HEK293 (cell line): Measurements from ENCODE around the gene HNRNPH2.

ENCODE experiments used
- CTCF ChIA-PET: fragments of 350-600 bp; formaldehyde crosslinking; extraction: SDS; loops from one replicate; lab custom pipeline; 2021; ENCODE audit warnings: antibody characterized with exemption; lab: Yijun Ruan, JAX
- POLR2A ChIA-PET: fragments of 300-600 bp; formaldehyde crosslinking; extraction: SDS; loops from one replicate; lab custom pipeline; 2020; ENCODE audit warnings: antibody characterized with exemption, inconsistent platforms; lab: Yijun Ruan, JAX
- H3K27ac ChIP-seq: fragments of 200-500 bp; sonication (Bioruptor generic); 2 replicates; pipeline ENCODE4 v1.5.1; 2014; ENCODE audit warnings: low read depth, low read length, control low read depth, inconsistent platforms; ENCODE audit errors: extremely low read depth
- H3K36me3 ChIP-seq, 2 experiments: fragments of 200-500 bp in 1 of 2; sonication (Bioruptor generic) in 1 of 2; 1 replicate in 1 of 2; 2 replicates in 1 of 2; pipeline ENCODE4 v1.5.1; 2014 to 2017; ENCODE audit warnings: inconsistent platforms in 2 of 2, low read length in 2 of 2; ENCODE audit not compliant: control insufficient read depth in 2 of 2, insufficient read depth in 1 of 2
- H3K4me1 ChIP-seq: fragments of 200-500 bp; sonication (Bioruptor generic); 2 replicates; pipeline ENCODE4 v1.5.1; 2014; ENCODE audit warnings: mild to moderate bottlenecking, low read length, inconsistent platforms; ENCODE audit not compliant: control insufficient read depth, insufficient read depth
- H3K4me3 ChIP-seq: 2 replicates; pipeline ENCODE4 v1.5.1; 2011; ENCODE audit warnings: low read depth, mild to moderate bottlenecking, control low read depth, low read length, moderate library complexity
- H3K9me3 ChIP-seq: fragments of 200-500 bp; sonication (Bioruptor generic); 2 replicates; pipeline ENCODE4 v1.5.1; 2014; ENCODE audit warnings: low read depth, low read length, inconsistent platforms; ENCODE audit not compliant: control insufficient read depth, insufficient read depth
- HOXC10 ChIP-seq: sonication (generic); formaldehyde crosslinking; IDR thresholded peaks from 2 replicates; pipeline ENCODE4 v1.8.1; 2023; ENCODE audit warnings: mild to moderate bottlenecking, missing genetic modification reagents
- HOXD13 ChIP-seq: sonication (generic); formaldehyde crosslinking; IDR thresholded peaks from 2 replicates; pipeline ENCODE4 v1.8.0; 2022; ENCODE audit warnings: missing genetic modification reagents, borderline replicate concordance
- MEIS1 ChIP-seq: sonication (generic); formaldehyde crosslinking; IDR thresholded peaks from 2 replicates; pipeline ENCODE4 v1.8.1; 2022; ENCODE audit warnings: missing genetic modification reagents, mild to moderate bottlenecking, borderline replicate concordance
- OVOL3 ChIP-seq: fragments of 450-650 bp; formaldehyde crosslinking; IDR thresholded peaks from 2 replicates; pipeline ENCODE4 v1.5.1; 2016; ENCODE audit warnings: missing biosample characterization, missing genetic modification characterization
- REST ChIP-seq: fragments of 450-650 bp; formaldehyde crosslinking; IDR thresholded peaks from 2 replicates; pipeline ENCODE4 v1.5.1; 2016; ENCODE audit warnings: missing biosample characterization, missing genetic modification characterization
- ZBTB11 ChIP-seq: fragments of 450-650 bp; formaldehyde crosslinking; conservative IDR thresholded peaks from 2 replicates; pipeline ENCODE4 v1.5.1; 2016; ENCODE audit warnings: low read depth, missing biosample characterization, missing genetic modification characterization
- ZNF174 ChIP-seq: fragments of 450-650 bp; formaldehyde crosslinking; IDR thresholded peaks from 2 replicates; pipeline ENCODE4 v1.5.0; 2017; ENCODE audit warnings: missing biosample characterization, mild to moderate bottlenecking, missing genetic modification characterization
- ZNF175 ChIP-seq: fragments of 450-650 bp; formaldehyde crosslinking; IDR thresholded peaks from 2 replicates; pipeline ENCODE4 v1.5.1; 2016; ENCODE audit warnings: missing biosample characterization, missing genetic modification characterization
- ZNF324 ChIP-seq: fragments of 450-650 bp; formaldehyde crosslinking; IDR thresholded peaks from 2 replicates; pipeline ENCODE4 v1.5.1; 2016; ENCODE audit warnings: missing biosample characterization, missing genetic modification characterization
- ZNF350 ChIP-seq: fragments of 450-650 bp; formaldehyde crosslinking; IDR thresholded peaks from 2 replicates; pipeline ENCODE4 v1.5.0; 2017; ENCODE audit warnings: missing biosample characterization, mild to moderate bottlenecking, missing genetic modification characterization
- ZNF362 ChIP-seq: fragments of 450-650 bp; formaldehyde crosslinking; IDR thresholded peaks from 2 replicates; pipeline ENCODE4 v1.5.1; 2016; ENCODE audit warnings: missing biosample characterization, missing genetic modification characterization
- ZNF394 ChIP-seq: fragments of 450-650 bp; formaldehyde crosslinking; IDR thresholded peaks from 2 replicates; pipeline ENCODE4 v1.5.1; 2016; ENCODE audit warnings: missing biosample characterization, missing genetic modification characterization, mild to moderate bottlenecking, moderate library complexity, borderline replicate concordance
- ZNF544 ChIP-seq: fragments of 450-650 bp; formaldehyde crosslinking; IDR thresholded peaks from 2 replicates; pipeline ENCODE4 v1.5.0; 2017; ENCODE audit warnings: missing biosample characterization, missing genetic modification characterization
- ZNF571 ChIP-seq: fragments of 450-650 bp; formaldehyde crosslinking; IDR thresholded peaks from 2 replicates; pipeline ENCODE4 v1.5.0; 2017; ENCODE audit warnings: missing biosample characterization, missing genetic modification characterization
- ZNF629 ChIP-seq: fragments of 450-650 bp; formaldehyde crosslinking; IDR thresholded peaks from 2 replicates; pipeline ENCODE4 v1.5.1; 2017; ENCODE audit warnings: missing biosample characterization, missing genetic modification characterization
- ZNF660 ChIP-seq: fragments of 450-650 bp; IDR thresholded peaks from 2 replicates; pipeline ENCODE4 v1.5.1; 2018; ENCODE audit warnings: missing biosample characterization, mild to moderate bottlenecking, missing genetic modification characterization
- ZNF747 ChIP-seq: fragments of 450-650 bp; formaldehyde crosslinking; IDR thresholded peaks from 2 replicates; pipeline ENCODE4 v1.5.1; 2016; ENCODE audit warnings: missing biosample characterization, missing genetic modification characterization
- ZNF776 ChIP-seq: fragments of 450-650 bp; formaldehyde crosslinking; IDR thresholded peaks from 2 replicates; pipeline ENCODE4 v1.5.0; 2017; ENCODE audit warnings: missing biosample characterization, missing genetic modification characterization, borderline replicate concordance
- TF ChIP-seq, protein P1 (sequence below): fragments of 450-650 bp; formaldehyde crosslinking; optimal IDR thresholded peaks from 2 replicates; pipeline ENCODE3; 2016; ENCODE audit warnings: missing biosample characterization, mild to moderate bottlenecking, missing genetic modification characterization
- TF ChIP-seq, protein P2 (sequence below): fragments of 450-650 bp; formaldehyde crosslinking; IDR thresholded peaks from 2 replicates; pipeline ENCODE4 v1.5.1; 2016; ENCODE audit warnings: missing biosample characterization, missing genetic modification characterization
- TF ChIP-seq, protein P3 (sequence below): fragments of 450-650 bp; formaldehyde crosslinking; IDR thresholded peaks from 2 replicates; pipeline ENCODE4 v1.5.1; 2016; ENCODE audit warnings: missing biosample characterization, missing genetic modification characterization

HNRNPH2 gene

DNA sequence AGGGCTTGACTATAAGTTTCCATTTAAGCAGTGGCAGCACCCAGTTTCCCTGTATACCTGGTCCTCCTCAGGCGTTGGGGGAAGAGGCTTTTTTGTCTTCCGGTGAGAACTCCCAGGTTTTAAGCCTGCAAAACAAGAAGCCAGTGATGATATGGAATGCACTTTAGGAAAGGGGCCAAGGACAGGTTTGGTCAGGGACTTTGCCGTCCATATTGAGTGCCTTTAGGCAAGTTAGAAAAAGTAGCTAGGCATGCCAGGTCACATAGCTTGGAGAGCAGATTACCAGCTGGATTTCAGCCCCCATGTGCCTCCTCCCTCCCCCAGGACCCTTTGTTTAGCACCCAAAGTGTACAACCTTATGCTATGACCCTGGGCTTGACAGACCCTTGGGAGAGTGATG lies 45.9 kb upstream of the HNRNPH2 start:
- H3K4me3 ChIP-seq = no peak overlapping the region
- H3K36me3 ChIP-seq = no peaks in the 10 kb centered on the region
- TF ChIP-seq ZNF747 (tag by site-specific recombination) = no peak
- TF ChIP-seq MEIS1 (CRISPR knock-in tag) = no peak
- TF ChIP-seq ZNF629 = no peak
- TF ChIP-seq HOXC10 (CRISPR knock-in tag) = no peak
- TF ChIP-seq, protein P1, sequence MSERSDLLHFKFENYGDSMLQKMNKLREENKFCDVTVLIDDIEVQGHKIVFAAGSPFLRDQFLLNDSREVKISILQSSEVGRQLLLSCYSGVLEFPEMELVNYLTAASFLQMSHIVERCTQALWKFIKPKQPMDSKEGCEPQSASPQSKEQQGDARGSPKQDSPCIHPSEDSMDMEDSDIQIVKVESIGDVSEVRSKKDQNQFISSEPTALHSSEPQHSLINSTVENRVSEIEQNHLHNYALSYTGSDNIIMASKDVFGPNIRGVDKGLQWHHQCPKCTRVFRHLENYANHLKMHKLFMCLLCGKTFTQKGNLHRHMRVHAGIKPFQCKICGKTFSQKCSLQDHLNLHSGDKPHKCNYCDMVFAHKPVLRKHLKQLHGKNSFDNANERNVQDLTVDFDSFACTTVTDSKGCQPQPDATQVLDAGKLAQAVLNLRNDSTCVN (tag by site-specific recombination) = no peak
- TF ChIP-seq HOXD13 = no peak
- TF ChIP-seq, protein P2, sequence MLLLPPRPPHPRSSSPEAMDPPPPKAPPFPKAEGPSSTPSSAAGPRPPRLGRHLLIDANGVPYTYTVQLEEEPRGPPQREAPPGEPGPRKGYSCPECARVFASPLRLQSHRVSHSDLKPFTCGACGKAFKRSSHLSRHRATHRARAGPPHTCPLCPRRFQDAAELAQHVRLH (tag by site-specific recombination) = no peak
- TF ChIP-seq ZNF175 = no peak
- no peak for TF ChIP-seq ZNF324 (tag by site-specific recombination)
- TF ChIP-seq ZBTB11 (tag by site-specific recombination) = no peak
- TF ChIP-seq ZNF350 (tag by site-specific recombination) = no peak
- no peak for TF ChIP-seq ZNF571 (tag by site-specific recombination)
- no peak for TF ChIP-seq REST (tag by site-specific recombination)
- no peak for TF ChIP-seq ZNF174 (tag by site-specific recombination)
- TF ChIP-seq ZNF394 (tag by site-specific recombination) = no peak
- CTCF ChIA-PET = interaction anchor here (0.9 to 1.0 kb wide), 3 partner anchors 12 to 29 kb away, joined by 3 to 5 read pairs (median 4); partner anchors contain the start of gene RPL36A
- no peaks in the 10 kb centered on the region for H3K9me3 ChIP-seq
- peaks cover 2% of the 10 kb centered on the region; the same call in 1 of the 2 replicates for H3K4me1 ChIP-seq
- POLR2A ChIA-PET = interaction anchor here (1.5 kb wide), 1 partner anchor 29 kb away, joined by 7 read pairs; the partner anchor contains the start of gene RPL36A
- H3K27ac ChIP-seq = no peak overlapping the region

DNA sequence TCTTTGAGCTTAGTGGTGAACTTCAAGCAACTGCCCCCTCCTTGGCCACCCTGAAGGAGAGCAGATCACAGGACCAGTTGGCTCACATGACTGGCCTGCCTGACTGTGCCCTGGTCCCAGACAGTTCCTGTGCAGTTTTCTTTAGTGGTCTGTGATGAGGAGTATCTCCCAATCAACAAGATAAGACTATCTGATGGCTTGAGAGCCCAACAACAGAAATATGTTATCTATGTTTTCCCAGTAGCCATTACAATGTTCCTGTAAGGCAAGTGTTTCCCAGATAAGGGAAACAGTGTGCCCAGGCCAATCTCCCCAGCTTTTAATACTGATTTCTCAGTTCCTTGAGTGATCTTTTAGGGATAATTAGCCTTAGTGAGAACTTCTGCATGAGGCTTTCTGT lies 45.3 kb upstream of the HNRNPH2 start:
- no peaks in the 10 kb centered on the region for H3K9me3 ChIP-seq
- peaks cover 2% of the 10 kb centered on the region; the same call in 1 of the 2 replicates for H3K4me1 ChIP-seq
- H3K36me3 ChIP-seq = no peaks in the 10 kb centered on the region
- TF ChIP-seq ZNF544 (tag by site-specific recombination) (no peak), ZNF660 (tag by site-specific recombination) (no peak), OVOL3 (tag by site-specific recombination) (no peak), ZNF776 (no peak), ZNF362 (tag by site-specific recombination) (no peak)
- TF ChIP-seq, protein P3, sequence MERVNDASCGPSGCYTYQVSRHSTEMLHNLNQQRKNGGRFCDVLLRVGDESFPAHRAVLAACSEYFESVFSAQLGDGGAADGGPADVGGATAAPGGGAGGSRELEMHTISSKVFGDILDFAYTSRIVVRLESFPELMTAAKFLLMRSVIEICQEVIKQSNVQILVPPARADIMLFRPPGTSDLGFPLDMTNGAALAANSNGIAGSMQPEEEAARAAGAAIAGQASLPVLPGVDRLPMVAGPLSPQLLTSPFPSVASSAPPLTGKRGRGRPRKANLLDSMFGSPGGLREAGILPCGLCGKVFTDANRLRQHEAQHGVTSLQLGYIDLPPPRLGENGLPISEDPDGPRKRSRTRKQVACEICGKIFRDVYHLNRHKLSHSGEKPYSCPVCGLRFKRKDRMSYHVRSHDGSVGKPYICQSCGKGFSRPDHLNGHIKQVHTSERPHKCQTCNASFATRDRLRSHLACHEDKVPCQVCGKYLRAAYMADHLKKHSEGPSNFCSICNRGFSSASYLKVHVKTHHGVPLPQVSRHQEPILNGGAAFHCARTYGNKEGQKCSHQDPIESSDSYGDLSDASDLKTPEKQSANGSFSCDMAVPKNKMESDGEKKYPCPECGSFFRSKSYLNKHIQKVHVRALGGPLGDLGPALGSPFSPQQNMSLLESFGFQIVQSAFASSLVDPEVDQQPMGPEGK (tag by site-specific recombination) = no peak
- ChIA-PET POLR2A (interaction anchor here (1.5 kb wide), 1 partner anchor 28 kb away, joined by 7 read pairs; the partner anchor contains the start of gene RPL36A), CTCF (interaction anchor here (0.6 to 1.0 kb wide), 4 partner anchors 13 to 52 kb away, joined by 3 to 5 read pairs (median 4); partner anchors contain the start of gene RPL36A)
- H3K27ac ChIP-seq = no peak overlapping the region
- H3K4me3 ChIP-seq = no peak overlapping the region
